ENCODE measurements around the gene ELMO3. TPM values are rescaled to one million over a fixed set of nuclear protein-coding genes. Genes with fewer than 3 reads are reported as not detected.

ELMO3 gene
- total and polyA plus RNA-seq, 2 of the 13 experiments (the other 11 are each of a cell fraction or from before 2014, with no cell fraction given) = 2.6 to 4.0 TPM

- TF ChIP-seq, protein P1, sequence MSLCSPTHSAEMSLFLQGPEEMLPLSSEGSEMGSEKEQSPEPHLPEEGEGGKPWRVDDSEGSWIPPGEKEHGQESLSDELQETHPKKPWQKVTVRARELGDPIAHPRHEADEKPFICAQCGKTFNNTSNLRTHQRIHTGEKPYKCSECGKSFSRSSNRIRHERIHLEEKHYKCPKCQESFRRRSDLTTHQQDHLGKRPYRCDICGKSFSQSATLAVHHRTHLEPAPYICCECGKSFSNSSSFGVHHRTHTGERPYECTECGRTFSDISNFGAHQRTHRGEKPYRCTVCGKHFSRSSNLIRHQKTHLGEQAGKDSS (CRISPR knock-in tag; IDR thresholded peaks at IDR 0.05; ENCODE audit: borderline replicate concordance, low read depth) = peak; percentile 3; the same call in 1 of the 2 replicates
- TF ChIP-seq ZNF777 (CRISPR knock-in tag; IDR thresholded peaks at IDR 0.05) (peak; percentile 88), USF2 (IDR thresholded peaks at IDR 0.05; ENCODE audit: low read depth, low read length) (no peak), USF2 (CRISPR knock-in tag; IDR thresholded peaks at IDR 0.05; ENCODE audit: borderline replicate concordance) (no peak), GATA4 (IDR thresholded peaks at IDR 0.05; ENCODE audit: borderline replicate concordance, low read depth) (no peak), SRY (CRISPR knock-in tag; IDR thresholded peaks at IDR 0.05) (no peak), SMAD9 (CRISPR knock-in tag; IDR thresholded peaks at IDR 0.05) (no peak), THAP8 (CRISPR knock-in tag; IDR thresholded peaks at IDR 0.05; ENCODE audit: borderline replicate concordance) (no peak), SAP130 (CRISPR knock-in tag; IDR thresholded peaks at IDR 0.05; ENCODE audit: low read depth) (no peak), IRF9 (CRISPR knock-in tag; IDR thresholded peaks at IDR 0.05; ENCODE audit: borderline replicate concordance) (0 out of 2 replicates have a peak, but pooled peaks have one; percentile 5), ZNF12 (CRISPR knock-in tag; IDR thresholded peaks at IDR 0.05) (no peak), GATAD1 (CRISPR knock-in tag; IDR thresholded peaks at IDR 0.05) (no peak), MTERF4 (CRISPR knock-in tag; IDR thresholded peaks at IDR 0.05) (peak; percentile 11; the same call in 1 of the 2 replicates), ZBTB21 (CRISPR knock-in tag; IDR thresholded peaks at IDR 0.05) (no peak), ZNF335 (CRISPR knock-in tag; IDR thresholded peaks at IDR 0.05) (no peak), MIER2 (CRISPR knock-in tag; IDR thresholded peaks at IDR 0.05) (no peak)
- TF ChIP-seq, protein P2, sequence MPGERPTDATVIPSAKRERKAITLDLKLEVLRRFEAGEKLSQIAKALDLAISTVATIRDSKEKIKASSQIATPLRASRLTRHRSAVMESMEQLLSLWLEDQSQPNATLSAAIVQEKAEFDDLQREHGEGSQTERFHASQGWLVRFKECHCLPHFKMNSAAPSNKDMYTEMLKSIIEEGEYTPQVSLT (CRISPR knock-in tag; IDR thresholded peaks at IDR 0.05; ENCODE audit: borderline replicate concordance, low read depth) = no peak
- TF ChIP-seq, protein P3, sequence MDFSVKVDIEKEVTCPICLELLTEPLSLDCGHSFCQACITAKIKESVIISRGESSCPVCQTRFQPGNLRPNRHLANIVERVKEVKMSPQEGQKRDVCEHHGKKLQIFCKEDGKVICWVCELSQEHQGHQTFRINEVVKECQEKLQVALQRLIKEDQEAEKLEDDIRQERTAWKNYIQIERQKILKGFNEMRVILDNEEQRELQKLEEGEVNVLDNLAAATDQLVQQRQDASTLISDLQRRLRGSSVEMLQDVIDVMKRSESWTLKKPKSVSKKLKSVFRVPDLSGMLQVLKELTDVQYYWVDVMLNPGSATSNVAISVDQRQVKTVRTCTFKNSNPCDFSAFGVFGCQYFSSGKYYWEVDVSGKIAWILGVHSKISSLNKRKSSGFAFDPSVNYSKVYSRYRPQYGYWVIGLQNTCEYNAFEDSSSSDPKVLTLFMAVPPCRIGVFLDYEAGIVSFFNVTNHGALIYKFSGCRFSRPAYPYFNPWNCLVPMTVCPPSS (IDR thresholded peaks at IDR 0.05) = no peak
- TF ChIP-seq, protein P4, sequence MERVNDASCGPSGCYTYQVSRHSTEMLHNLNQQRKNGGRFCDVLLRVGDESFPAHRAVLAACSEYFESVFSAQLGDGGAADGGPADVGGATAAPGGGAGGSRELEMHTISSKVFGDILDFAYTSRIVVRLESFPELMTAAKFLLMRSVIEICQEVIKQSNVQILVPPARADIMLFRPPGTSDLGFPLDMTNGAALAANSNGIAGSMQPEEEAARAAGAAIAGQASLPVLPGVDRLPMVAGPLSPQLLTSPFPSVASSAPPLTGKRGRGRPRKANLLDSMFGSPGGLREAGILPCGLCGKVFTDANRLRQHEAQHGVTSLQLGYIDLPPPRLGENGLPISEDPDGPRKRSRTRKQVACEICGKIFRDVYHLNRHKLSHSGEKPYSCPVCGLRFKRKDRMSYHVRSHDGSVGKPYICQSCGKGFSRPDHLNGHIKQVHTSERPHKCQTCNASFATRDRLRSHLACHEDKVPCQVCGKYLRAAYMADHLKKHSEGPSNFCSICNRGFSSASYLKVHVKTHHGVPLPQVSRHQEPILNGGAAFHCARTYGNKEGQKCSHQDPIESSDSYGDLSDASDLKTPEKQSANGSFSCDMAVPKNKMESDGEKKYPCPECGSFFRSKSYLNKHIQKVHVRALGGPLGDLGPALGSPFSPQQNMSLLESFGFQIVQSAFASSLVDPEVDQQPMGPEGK (CRISPR knock-in tag; IDR thresholded peaks at IDR 0.05) = no peak
Measured at GRCh38 chr16:67184453-67184994, 14.4 kb upstream of the ELMO3 start (continued).

Data from HepG2 (cell line).